Measurements from ENCODE around the gene IL1R2.

- no peak for TF ChIP-seq PRPF4 (IDR thresholded peaks at IDR 0.05; ENCODE audit: low read depth, low read length, poor library complexity, severe bottlenecking)
- TF ChIP-seq TAF1 (CRISPR knock-in tag; IDR thresholded peaks at IDR 0.05), result no peak
- TF ChIP-seq FOXJ3 (CRISPR knock-in tag; IDR thresholded peaks at IDR 0.05; ENCODE audit: borderline replicate concordance), result no peak
- TF ChIP-seq POLR2AphosphoS5 (IDR thresholded peaks at IDR 0.05; ENCODE audit: low read depth, low read length), result no peak
- TF ChIP-seq HIVEP1 (CRISPR knock-in tag; IDR thresholded peaks at IDR 0.05), result no peak
- TF ChIP-seq ZNF530 (CRISPR knock-in tag; IDR thresholded peaks at IDR 0.05; ENCODE audit: low read depth), result no peak
- no peak for TF ChIP-seq ZFP36 (IDR thresholded peaks at IDR 0.05; ENCODE audit: borderline replicate concordance, low read depth, low read length, partially characterized antibody)
- no peak for TF ChIP-seq CEBPB (IDR thresholded peaks at IDR 0.05; ENCODE audit: borderline replicate concordance, low read depth, low read length)
- TF ChIP-seq YY1 (IDR thresholded peaks at IDR 0.05; ENCODE audit: insufficient read depth, insufficient replicate concordance, low read depth, low read length), result no peak
- TF ChIP-seq MAFK (conservative IDR thresholded peaks at IDR 0.05 in 1 of 2, IDR thresholded peaks at IDR 0.05 in 1 of 2; ENCODE audit: low read length in 2 of 2), result no peak
- no peak for TF ChIP-seq POLR2A (IDR thresholded peaks at IDR 0.05; ENCODE audit: insufficient read depth in 1 of 2, low read depth in 2 of 2, low read length in 2 of 2)
These were observed 56.7 kb downstream of the IL1R2 start for GRCh38 chr2:102048465-102048864.
